HL-60 (cell line): ENCODE results near the gene AP2A1.

Experiments used
- DNase-seq, 2 experiments: peaks; one replicate each; pipeline ENCODE4 v3.0.0-alpha.2; 2010 to 2020; ENCODE audit warnings: low read depth in 1 of 2, low spot score in 1 of 2
- H3K27ac ChIP-seq: fragments of 250-450 bp; sonication (Bioruptor Pico); replicated peaks from 2 replicates; pipeline ENCODE4 v1.5.1; 2020; ENCODE audit warnings: mild to moderate bottlenecking, moderate library complexity
- H3K27me3 ChIP-seq: fragments of 250-450 bp; sonication (Bioruptor Pico); 2 replicates; pipeline ENCODE4 v1.5.1; 2021; ENCODE audit warnings: mild to moderate bottlenecking, moderate library complexity; ENCODE audit not compliant: insufficient read depth, poor library complexity, severe bottlenecking
- H3K4me3 ChIP-seq: replicated peaks from 2 replicates; pipeline ENCODE4 v1.5.1; 2011; ENCODE audit warnings: mild to moderate bottlenecking, control low read depth, low read length; ENCODE audit not compliant: insufficient read depth
- GABPA ChIP-seq: IDR thresholded peaks from 2 replicates; pipeline ENCODE4 v1.6.1; 2012; ENCODE audit warnings: low read depth
- POLR2AphosphoS5 ChIP-seq: IDR thresholded peaks from 2 replicates; pipeline ENCODE4 v1.6.1; 2012; ENCODE audit warnings: low read depth
- SPI1 ChIP-seq: IDR thresholded peaks from 2 replicates; pipeline ENCODE4 v1.6.1; 2012; ENCODE audit warnings: low read depth, mild to moderate bottlenecking, borderline replicate concordance
- TF ChIP-seq, protein P1 (sequence below): IDR thresholded peaks from one replicate; pipeline ENCODE4 v1.5.1; 2011; ENCODE audit warnings: low read length, control low read depth, inconsistent platforms; ENCODE audit not compliant: insufficient read depth
- TF ChIP-seq, protein P2 (sequence below): IDR thresholded peaks from 2 replicates; pipeline ENCODE4 v1.6.1; 2012; ENCODE audit warnings: low read depth; ENCODE audit not compliant: insufficient replicate concordance

The AP2A1 gene

DNA sequence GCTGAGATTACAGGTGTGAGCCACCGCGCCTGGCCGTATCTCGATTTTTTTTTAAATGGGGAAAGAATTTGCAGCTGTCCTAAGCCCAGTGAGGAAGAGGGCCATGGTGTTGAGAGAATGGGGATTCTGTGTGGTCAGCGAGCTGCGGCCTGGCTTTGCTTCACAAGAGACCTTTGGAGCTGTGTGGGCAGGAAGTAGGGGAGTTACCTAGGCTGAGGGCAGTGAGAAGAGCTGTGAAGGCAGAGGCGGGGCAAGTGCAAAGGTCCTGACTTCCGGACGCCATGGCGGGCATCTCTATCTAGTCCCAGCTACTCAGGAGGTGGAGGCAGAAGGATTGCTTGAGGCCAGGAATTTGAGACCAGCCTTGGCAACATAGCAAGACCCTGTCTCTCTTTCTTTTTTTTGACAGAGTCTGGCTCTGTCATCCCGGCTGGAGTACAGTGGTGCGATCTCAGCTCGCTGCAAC, 4.9 kb downstream of the AP2A1 start:
- TF ChIP-seq, protein P1, sequence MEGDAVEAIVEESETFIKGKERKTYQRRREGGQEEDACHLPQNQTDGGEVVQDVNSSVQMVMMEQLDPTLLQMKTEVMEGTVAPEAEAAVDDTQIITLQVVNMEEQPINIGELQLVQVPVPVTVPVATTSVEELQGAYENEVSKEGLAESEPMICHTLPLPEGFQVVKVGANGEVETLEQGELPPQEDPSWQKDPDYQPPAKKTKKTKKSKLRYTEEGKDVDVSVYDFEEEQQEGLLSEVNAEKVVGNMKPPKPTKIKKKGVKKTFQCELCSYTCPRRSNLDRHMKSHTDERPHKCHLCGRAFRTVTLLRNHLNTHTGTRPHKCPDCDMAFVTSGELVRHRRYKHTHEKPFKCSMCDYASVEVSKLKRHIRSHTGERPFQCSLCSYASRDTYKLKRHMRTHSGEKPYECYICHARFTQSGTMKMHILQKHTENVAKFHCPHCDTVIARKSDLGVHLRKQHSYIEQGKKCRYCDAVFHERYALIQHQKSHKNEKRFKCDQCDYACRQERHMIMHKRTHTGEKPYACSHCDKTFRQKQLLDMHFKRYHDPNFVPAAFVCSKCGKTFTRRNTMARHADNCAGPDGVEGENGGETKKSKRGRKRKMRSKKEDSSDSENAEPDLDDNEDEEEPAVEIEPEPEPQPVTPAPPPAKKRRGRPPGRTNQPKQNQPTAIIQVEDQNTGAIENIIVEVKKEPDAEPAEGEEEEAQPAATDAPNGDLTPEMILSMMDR, result no peak
- TF ChIP-seq SPI1 (no peak), POLR2AphosphoS5 (no peak), GABPA (no peak)
- TF ChIP-seq, protein P2, sequence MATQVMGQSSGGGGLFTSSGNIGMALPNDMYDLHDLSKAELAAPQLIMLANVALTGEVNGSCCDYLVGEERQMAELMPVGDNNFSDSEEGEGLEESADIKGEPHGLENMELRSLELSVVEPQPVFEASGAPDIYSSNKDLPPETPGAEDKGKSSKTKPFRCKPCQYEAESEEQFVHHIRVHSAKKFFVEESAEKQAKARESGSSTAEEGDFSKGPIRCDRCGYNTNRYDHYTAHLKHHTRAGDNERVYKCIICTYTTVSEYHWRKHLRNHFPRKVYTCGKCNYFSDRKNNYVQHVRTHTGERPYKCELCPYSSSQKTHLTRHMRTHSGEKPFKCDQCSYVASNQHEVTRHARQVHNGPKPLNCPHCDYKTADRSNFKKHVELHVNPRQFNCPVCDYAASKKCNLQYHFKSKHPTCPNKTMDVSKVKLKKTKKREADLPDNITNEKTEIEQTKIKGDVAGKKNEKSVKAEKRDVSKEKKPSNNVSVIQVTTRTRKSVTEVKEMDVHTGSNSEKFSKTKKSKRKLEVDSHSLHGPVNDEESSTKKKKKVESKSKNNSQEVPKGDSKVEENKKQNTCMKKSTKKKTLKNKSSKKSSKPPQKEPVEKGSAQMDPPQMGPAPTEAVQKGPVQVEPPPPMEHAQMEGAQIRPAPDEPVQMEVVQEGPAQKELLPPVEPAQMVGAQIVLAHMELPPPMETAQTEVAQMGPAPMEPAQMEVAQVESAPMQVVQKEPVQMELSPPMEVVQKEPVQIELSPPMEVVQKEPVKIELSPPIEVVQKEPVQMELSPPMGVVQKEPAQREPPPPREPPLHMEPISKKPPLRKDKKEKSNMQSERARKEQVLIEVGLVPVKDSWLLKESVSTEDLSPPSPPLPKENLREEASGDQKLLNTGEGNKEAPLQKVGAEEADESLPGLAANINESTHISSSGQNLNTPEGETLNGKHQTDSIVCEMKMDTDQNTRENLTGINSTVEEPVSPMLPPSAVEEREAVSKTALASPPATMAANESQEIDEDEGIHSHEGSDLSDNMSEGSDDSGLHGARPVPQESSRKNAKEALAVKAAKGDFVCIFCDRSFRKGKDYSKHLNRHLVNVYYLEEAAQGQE, result no peak
- Histone ChIP-seq H3K27ac (no peak overlapping the region), H3K4me3 (no peak overlapping the region), H3K27me3 (no peaks in the 10 kb centered on the region)
- DNase-seq, result no peak

DNA sequence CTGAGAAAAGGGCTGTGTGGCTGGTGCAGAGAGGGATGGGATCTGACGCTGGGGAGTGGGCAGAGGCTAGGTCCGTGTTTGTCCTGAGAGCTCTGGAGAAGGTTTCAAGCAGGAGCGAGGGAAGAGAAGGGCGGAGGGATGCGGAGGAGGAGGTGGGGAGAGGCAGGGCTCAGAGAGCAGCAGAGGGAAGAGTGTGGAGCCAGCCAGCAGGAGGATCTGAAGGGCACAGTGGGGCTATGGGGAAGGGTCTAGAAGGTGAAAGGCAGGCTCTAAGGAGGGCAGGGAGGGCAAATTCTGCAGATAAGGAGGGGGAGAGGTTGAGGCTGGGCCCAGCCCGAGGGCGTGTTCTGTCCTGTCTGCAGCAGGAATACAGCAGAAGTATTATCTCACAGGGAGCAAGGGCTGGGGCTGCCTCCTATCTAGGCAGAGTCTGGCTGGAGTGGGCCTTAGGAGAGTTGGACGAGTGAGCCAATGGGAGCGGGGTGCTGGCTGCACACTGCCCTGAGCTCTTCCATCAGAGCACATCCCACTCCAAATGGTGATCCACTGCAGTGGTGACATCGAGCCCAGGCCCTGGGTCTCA, 6.1 kb downstream of the AP2A1 start:
- Histone ChIP-seq H3K4me3 (no peak overlapping the region), H3K27me3 (no peaks in the 10 kb centered on the region), H3K27ac (no peak overlapping the region)
- no peak for DNase-seq
- TF ChIP-seq SPI1 (no peak), POLR2AphosphoS5 (no peak), GABPA (no peak)
- TF ChIP-seq, protein P2, result no peak
- TF ChIP-seq, protein P1, result no peak

GRCh38 chr19:49773663-49774350, 7.0 kb downstream of the AP2A1 start:
- Histone ChIP-seq H3K27me3 (no peaks in the 10 kb centered on the region), H3K4me3 (no peak overlapping the region), H3K27ac (no peak overlapping the region)
- TF ChIP-seq POLR2AphosphoS5 (no peak), SPI1 (no peak), GABPA (no peak)
- TF ChIP-seq, protein P1, result no peak
- TF ChIP-seq, protein P2, result no peak
- no peak for DNase-seq
